ENCODE results near the gene GRK5.

- TF ChIP-seq CTCF (conservative IDR thresholded peaks at IDR 0.05; ENCODE audit: low read length): no peak
- TF ChIP-seq EZH2phosphoT487 (IDR thresholded peaks at IDR 0.05; ENCODE audit: borderline replicate concordance): no peak
These were observed 58.3 kb downstream of the GRK5 start for GRCh38 chr10:119265691-119266090.

Measured in Loucy (cell line).